Breast epithelium (tissue), 3 donors: Measurements from ENCODE around the gene PDK1.

Source experiments
- CTCF ChIP-seq, 3 donors: fragments of 450-650 bp; IDR thresholded peaks; one replicate each; pipeline ENCODE4 v1.5.1; 2016 to 2017; ENCODE audit warnings: antibody characterized with exemption in 3 of 3, mild to moderate bottlenecking in 3 of 3, moderate library complexity in 3 of 3
- POLR2A ChIP-seq: fragments of 450-650 bp; IDR thresholded peaks from one replicate; pipeline ENCODE4 v1.6.1; 2016; ENCODE audit warnings: antibody characterized with exemption, mild to moderate bottlenecking, moderate library complexity

- TF ChIP-seq CTCF (IDR thresholded peaks at IDR 0.05) (no peak), POLR2A (no peak)
Observed at GRCh38 chr2:172623249-172623965, 67.5 kb downstream of the PDK1 start.
